GM21576 (cell line): Measurements from ENCODE around the gene ACER2.
"Not testable (repeated sequence)": the region's sequence is repeated elsewhere in the genome, so short reads cannot be mapped to it uniquely, and the experiment has no call there.

ENCODE experiments used
- ATAC-seq: cut with Tn5 transposase; IDR thresholded peaks from one replicate; pipeline ENCODE4 v1.9.1; 2021; ENCODE audit warnings: mild to moderate bottlenecking, moderate library complexity; ENCODE audit not compliant: unreplicated experiment

ACER2 gene

GRCh38 chr9:19408693-19409400, at the start of gene ACER2:
TSS of gene ACER2 (plus strand) at chr9:19409009. CDS start at chr9:19409085, 76 bp downstream.
- peak; percentile 90 for ATAC-seq

GRCh38 chr9:19369107-19369506, 39.7 kb upstream of the ACER2 start:
- no peak for ATAC-seq

DNA sequence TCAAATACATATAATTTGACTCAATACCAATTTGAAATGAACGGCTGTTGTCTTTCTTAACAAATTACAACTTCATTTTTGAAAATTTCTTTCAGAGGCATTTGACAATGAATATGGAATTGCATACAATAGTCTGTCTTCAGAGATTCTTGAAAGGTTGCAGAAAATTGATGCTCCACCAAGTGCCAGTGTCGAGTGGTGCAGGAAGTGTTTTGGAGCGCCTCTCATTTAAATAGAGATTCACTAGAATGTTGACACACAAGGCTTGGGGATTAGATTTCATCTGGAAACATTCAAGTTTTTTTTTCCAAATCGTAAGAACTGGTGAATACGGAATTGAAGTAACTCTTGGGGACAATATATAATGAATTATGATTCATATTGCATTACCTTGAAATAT, 36.9 kb upstream of the ACER2 start:
- ATAC-seq: no peak

- no peak for ATAC-seq
Observed at GRCh38 chr9:19372567-19372966, 36.2 kb upstream of the ACER2 start.

GRCh38 chr9:19373527-19373926, 35.3 kb upstream of the ACER2 start:
- no peak for ATAC-seq

DNA sequence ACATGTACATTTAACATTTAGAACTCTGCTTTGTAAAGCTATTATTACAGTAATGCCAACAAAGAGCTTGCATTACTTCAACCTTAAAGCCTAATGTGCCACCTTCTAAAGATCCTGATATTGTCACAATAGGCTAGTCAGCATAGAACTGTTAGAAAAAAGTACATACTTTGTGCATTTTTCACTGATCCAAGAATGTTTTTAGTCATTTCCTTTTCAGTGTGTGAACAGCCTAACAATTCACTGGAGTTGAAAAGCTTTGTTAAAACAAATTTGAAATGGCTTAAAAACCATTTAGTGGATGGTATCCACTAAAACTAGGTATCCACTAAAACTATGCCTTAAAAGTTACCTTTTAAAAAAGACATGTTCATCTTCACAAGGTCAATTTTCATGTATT, 33.3 kb upstream of the ACER2 start:
- ATAC-seq: no peak

DNA sequence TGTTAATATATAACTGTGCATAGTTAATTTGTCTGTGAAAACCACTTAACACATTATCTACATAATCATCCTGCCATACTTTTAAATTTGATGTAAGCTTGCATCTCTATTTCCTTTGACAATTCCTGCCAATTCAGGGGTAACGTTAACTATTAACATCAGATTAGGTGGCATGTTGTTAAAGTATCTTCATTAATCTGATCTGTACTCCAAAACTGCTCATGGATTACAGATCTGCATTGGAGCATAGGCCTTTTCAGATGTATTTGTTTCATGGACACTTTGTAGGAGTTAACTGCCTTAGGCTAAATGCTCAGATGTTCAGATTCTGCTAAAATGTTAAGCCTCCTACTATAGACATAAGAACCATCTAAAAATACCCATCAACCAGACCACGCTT, 31.9 kb upstream of the ACER2 start:
- ATAC-seq: no peak

DNA sequence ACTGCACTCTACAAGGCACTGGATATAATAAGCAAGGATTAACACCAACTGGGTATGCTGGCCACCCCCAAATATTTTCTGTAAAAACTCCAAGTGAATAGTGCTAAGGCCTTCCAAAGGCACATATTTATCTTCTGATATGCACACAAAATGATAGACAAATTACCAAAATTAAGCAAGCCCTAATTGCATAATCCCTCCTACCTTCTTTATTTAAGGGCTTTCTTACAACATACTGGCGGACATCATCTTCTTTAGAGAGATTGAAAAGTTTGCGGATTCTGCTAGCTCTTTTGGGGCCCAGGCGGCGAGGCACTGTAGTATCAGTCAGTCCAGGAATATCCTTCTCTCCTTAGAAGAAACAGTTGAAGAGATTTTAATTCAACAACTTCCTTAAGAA, 30.6 kb upstream of the ACER2 start:
- ATAC-seq: no peak

DNA sequence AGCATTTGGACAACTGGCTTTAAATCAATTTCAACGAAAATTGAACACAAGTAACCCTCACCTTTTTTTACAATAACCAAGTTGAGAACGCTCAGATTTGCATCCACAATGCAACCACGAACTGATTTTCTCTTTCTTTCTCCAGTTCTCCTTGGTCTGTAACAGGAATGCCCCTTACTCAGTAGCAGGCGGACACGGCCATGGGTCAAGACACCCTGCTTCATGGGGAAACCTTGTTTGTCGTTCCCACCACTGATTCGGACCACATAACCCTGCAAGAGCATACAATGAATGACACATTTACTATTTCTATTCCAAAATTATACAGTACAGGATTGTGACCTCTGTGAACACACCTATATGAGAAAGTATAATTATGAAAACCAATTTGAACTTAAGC, 30.2 kb upstream of the ACER2 start:
- ATAC-seq: no peak

- ATAC-seq: no peak
Observed at GRCh38 chr9:19379283-19379682, 29.5 kb upstream of the ACER2 start.

GRCh38 chr9:19379697-19380046, 29.1 kb upstream of the ACER2 start:
- ATAC-seq: peak; percentile 24

- ATAC-seq: no peak
Observed at GRCh38 chr9:19380826-19381075, 28.1 kb upstream of the ACER2 start.

- no peak for ATAC-seq
Observed at GRCh38 chr9:19381656-19382055, 27.2 kb upstream of the ACER2 start.

GRCh38 chr9:19385212-19385611, 23.6 kb upstream of the ACER2 start:
- ATAC-seq: not testable (repeated sequence)

DNA sequence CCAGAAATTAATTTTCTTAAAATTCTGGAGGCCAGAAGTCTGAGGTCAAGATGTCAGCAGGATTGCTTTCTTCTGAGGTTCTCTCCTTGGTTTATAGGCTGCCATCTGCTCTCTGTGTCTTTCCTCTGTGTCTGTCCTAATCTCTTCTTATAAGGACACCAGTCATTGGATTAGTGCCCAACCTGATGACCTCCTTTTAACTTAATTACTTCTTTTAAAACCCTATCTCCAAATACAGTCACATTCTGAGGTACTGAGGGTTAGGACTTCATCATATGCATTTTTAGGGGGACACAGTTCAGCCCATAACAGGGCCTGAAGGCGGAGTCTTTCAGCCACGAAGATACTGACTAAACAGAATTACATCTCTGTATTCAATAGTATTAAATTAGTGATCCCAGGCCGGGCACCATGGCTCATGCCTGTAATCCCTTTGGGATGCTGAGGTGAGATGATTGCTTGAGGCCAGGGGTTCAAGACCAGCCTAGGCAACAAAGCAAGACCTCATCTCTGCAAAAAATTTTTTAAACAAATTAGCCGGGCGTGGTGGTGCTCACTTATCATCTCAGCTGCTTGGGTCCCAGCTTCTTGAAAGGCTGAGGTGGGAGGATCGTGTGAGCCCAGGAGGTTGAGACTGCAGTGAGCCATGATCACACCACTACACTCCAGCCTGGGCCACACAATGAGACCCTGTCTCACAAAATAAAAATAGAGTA, 22.9 kb upstream of the ACER2 start:
- ATAC-seq: no peak

- ATAC-seq: no peak
Observed at GRCh38 chr9:19386502-19387044, 22.2 kb upstream of the ACER2 start.

DNA sequence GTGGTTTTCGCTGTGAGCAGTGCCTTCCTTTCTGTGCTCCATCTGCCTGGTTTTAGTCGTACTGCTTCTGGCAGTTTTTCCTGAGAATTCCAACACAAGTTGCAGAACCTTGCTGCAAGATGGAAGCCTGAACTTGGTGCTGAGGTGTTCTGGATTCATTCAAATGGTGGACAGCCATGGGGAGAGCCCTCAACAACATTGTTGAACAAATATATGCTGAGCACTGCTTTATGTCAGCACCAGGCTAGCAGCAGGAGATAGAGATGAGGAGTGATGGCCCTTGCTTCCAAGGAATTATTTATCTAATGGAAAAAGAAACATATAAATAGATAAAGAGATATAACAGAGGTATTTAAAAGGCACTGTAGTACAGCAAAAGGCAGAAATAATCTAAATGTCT, 21.5 kb upstream of the ACER2 start:
- no peak for ATAC-seq

DNA sequence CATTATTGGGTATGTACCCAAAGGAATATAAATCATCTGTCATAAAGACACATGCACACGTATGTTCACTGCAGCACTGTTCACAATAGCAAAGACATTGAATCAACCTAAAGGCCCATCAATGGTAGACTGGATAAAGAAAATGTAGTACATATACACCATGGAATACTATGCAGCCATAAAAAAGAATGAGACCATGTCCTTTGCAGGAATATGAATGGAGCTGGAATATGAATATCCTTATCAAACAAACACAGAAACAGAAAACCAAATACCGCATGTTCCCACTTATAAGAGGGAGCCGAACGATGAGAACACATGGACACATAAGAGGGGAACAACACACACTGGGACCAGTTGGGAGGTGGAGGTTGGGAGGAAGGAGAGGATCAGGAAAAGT, 19.3 kb upstream of the ACER2 start:
- not testable (repeated sequence) for ATAC-seq

GRCh38 chr9:19397845-19398244, 11.0 kb upstream of the ACER2 start:
- ATAC-seq: no peak

GRCh38 chr9:19403231-19403630, 5.6 kb upstream of the ACER2 start:
- not testable (repeated sequence) for ATAC-seq

GRCh38 chr9:19404283-19405075, 4.3 kb upstream of the ACER2 start:
- no peak for ATAC-seq

GRCh38 chr9:19405771-19406170, 3.0 kb upstream of the ACER2 start:
- no peak for ATAC-seq
